K562 (cell line): ENCODE data around the gene EOLA1. TPM values are rescaled to one million over a fixed set of nuclear protein-coding genes. Genes with fewer than 3 reads are reported as not detected.

Source experiments
- ATAC-seq: fragments of 200-7000 bp; cut with Tn5 transposase; 3 replicates; pipeline ENCODE4 v1.9.1; 2020; ENCODE audit warnings: moderate library complexity
- BruUV-seq: library from RNA; stranded (reverse); fragments of 400-500 nt; replicated peaks from 2 replicates; lab custom pipeline; 2021; lab: Mats Ljungman, UMichigan
- CTCF ChIA-PET: fragments of 300-600 bp; formaldehyde crosslinking; extraction: SDS; loops from one replicate; lab custom pipeline; 2021; ENCODE audit warnings: low intra/inter-chr PET ratio; lab: Yijun Ruan, JAX
- POLR2A ChIA-PET: fragments of 300-600, 350-650 bp; sonication (Branson Sonifier 250); formaldehyde crosslinking; extraction: SDS; loops from one replicate; lab custom pipeline; 2021; ENCODE audit warnings: antibody characterized with exemption, inconsistent platforms; lab: Yijun Ruan, JAX
- DNase-seq, 4 experiments: peaks; one replicate each; pipeline versions ENCODE4 v3.0.0 to v3.0.0-alpha.2; 2011 to 2018; ENCODE audit warnings: low spot score in 3 of 4, mixed read lengths in 3 of 4; ENCODE audit errors: extremely low read depth in 1 of 4
- FAIRE-seq: peaks from 2 replicates; lab custom pipeline; 2011; peaks lifted over from hg19 to GRCh38; lab: Jason Lieb, UNC
- H2AFZ ChIP-seq: 2 replicates; pipeline ENCODE4 v1.6.0; 2011; ENCODE audit warnings: low read depth, low read length, control low read depth, inconsistent platforms
- H3K27ac ChIP-seq: fragments of 200-600 bp; 3 replicates; pipeline ENCODE4 v1.8.0; 2011; ENCODE audit warnings: low read depth, mild to moderate bottlenecking, control low read depth, inconsistent platforms, low read length, moderate library complexity, mixed read lengths; ENCODE audit errors: extremely low read depth
- H3K27me3 ChIP-seq, 2 experiments: fragments of 300-600 bp in 1 of 2; 2 replicates in 1 of 2; 3 replicates in 1 of 2; pipeline versions ENCODE4 v1.6.0 to v1.8.0; 2011; ENCODE audit warnings: inconsistent platforms in 2 of 2, low read length in 2 of 2, mild to moderate bottlenecking in 1 of 2, mixed read lengths in 1 of 2, moderate library complexity in 1 of 2; ENCODE audit not compliant: control insufficient read depth in 2 of 2, insufficient read depth in 2 of 2
- H3K36me3 ChIP-seq: fragments of 300-600 bp; 3 replicates; pipeline ENCODE4 v1.8.0; 2011; ENCODE audit warnings: mild to moderate bottlenecking, low read length, inconsistent platforms; ENCODE audit not compliant: control insufficient read depth, insufficient read depth
- H3K4me1 ChIP-seq, 2 experiments: fragments of 200-600 bp in 1 of 2; replicated peaks in 1 of 2; 2 replicates in 1 of 2; 3 replicates in 1 of 2; pipeline versions ENCODE4 v1.5.1 to v1.8.0; 2011; ENCODE audit warnings: inconsistent platforms in 2 of 2, low read length in 2 of 2, mild to moderate bottlenecking in 1 of 2, mixed read lengths in 1 of 2, moderate library complexity in 1 of 2; ENCODE audit not compliant: control insufficient read depth in 2 of 2, insufficient read depth in 2 of 2
- H3K4me2 ChIP-seq: 2 replicates; pipeline ENCODE4 v1.6.1; 2011; ENCODE audit warnings: low read length, control low read depth, inconsistent platforms, mixed read lengths; ENCODE audit not compliant: insufficient read depth
- H3K4me3 ChIP-seq: fragments of 200-600 bp; sonication (generic), shearing (Covaris generic); 2 replicates; pipeline ENCODE4 v1.5.1; 2016; ENCODE audit warnings: control low read depth, inconsistent platforms
- H3K79me2 ChIP-seq: fragments of 200-600 bp; 3 replicates; pipeline ENCODE4 v1.8.0; 2011; ENCODE audit warnings: low read length, inconsistent platforms; ENCODE audit not compliant: control insufficient read depth, insufficient read depth
- H3K9ac ChIP-seq, 2 experiments: 2 replicates each; pipeline versions ENCODE4 v1.6.0 to v1.6.1; 2011; ENCODE audit warnings: low read depth in 2 of 2, low read length in 2 of 2, control low read depth in 1 of 2, inconsistent platforms in 1 of 2, mild to moderate bottlenecking in 1 of 2, mixed read lengths in 1 of 2; ENCODE audit not compliant: insufficient read depth in 1 of 2
- H3K9me1 ChIP-seq: one replicate; pipeline ENCODE4 v1.6.0; 2011; ENCODE audit warnings: inconsistent platforms, mild to moderate bottlenecking, low read length, moderate library complexity; ENCODE audit not compliant: control insufficient read depth, insufficient read depth
- H3K9me3 ChIP-seq: replicated peaks from 2 replicates; pipeline ENCODE4 v1.5.1; 2011; ENCODE audit warnings: low read depth, low read length, inconsistent platforms; ENCODE audit not compliant: control insufficient read depth, insufficient read depth
- H4K20me1 ChIP-seq: replicated peaks from 2 replicates; pipeline ENCODE4 v1.6.1; 2011; ENCODE audit warnings: low read length, inconsistent platforms, mixed read lengths; ENCODE audit not compliant: control insufficient read depth, insufficient read depth
- JUNB ChIP-seq: fragments of 450-650 bp; formaldehyde crosslinking; conservative IDR thresholded peaks from 2 replicates; pipeline ENCODE4 v1.4.0; 2020; ENCODE audit warnings: mild to moderate bottlenecking
- NFE2 ChIP-seq: IDR thresholded peaks from 2 replicates; pipeline ENCODE4 v1.6.1; 2014; ENCODE audit warnings: antibody characterized with exemption, low read depth
- TAF15 ChIP-seq: fragments of 200-400 bp; formaldehyde crosslinking; IDR thresholded peaks from 2 replicates; pipeline ENCODE4 v1.6.1; 2017; ENCODE audit warnings: mild to moderate bottlenecking, low read depth, low read length, moderate library complexity
- ZNF239 ChIP-seq: fragments of 250-450 bp; sonication (Bioruptor Pico); IDR thresholded peaks from 2 replicates; pipeline ENCODE4 v1.4.0; 2020; ENCODE audit warnings: mild to moderate bottlenecking
- WGBS: fragments of 100-300 bp; shearing (Covaris generic); methylation state at CpG from one replicate; pipeline ENCODE4 v1.1.6; 2016; ENCODE audit warnings: low coverage, mixed read lengths; ENCODE audit not compliant: insufficient coverage; ENCODE audit errors: missing lambda C conversion rate; 5-methylcytosine and 5-hydroxymethylcytosine counted together
- in situ Hi-C: fragments of 300-500 bp; cut with MboI; formaldehyde crosslinking; loops from 4 replicates; pipeline ENCODE4 v1.15.0; 2018; ENCODE audit warnings: inconsistent platforms, mixed read lengths
- intact Hi-C: fragments of 100-400 bp; cut with micrococcal nuclease; formaldehyde crosslinking; loops from 2 replicates; pipeline ENCODE4 v1.14.2; 2022
- polyA plus RNA-seq, 8 experiments: library from polyadenylated mRNA; depleted of rRNA in 4 of 8; stranded (reverse) in 5 of 8; unstranded in 3 of 8; fragments of >200 nt; fragmentation: Nextera tagmentation in 2 of 8; fragmentation: Illumina TruSeq in 1 of 8; extraction: Ambion mirVana in 2 of 8; extraction: Trizol in 1 of 8; gene quantifications; 2 replicates each; pipeline versions ENCODE4 v1.2.1 to v1.2.3, GENCODE V29; 2011 to 2014; ENCODE audit warnings: inconsistent platforms in 1 of 8, missing spikeins in 1 of 8
- total RNA-seq, 7 experiments: library from RNA; depleted of rRNA in 6 of 7; stranded (reverse); fragments of >200 nt in 6 of 7; fragmentation: Illumina TruSeq in 2 of 7; extraction: Trizol in 2 of 7; gene quantifications; 2 replicates each; pipeline versions ENCODE4 v1.2.1 to v1.2.3, GENCODE V29; 2011 to 2021; ENCODE audit warnings: low replicate concordance in 1 of 7
- TF ChIP-seq, protein P1 (sequence below): fragments of 450-650 bp; formaldehyde crosslinking; IDR thresholded peaks from 2 replicates; pipeline ENCODE4 v1.4.0; 2022; ENCODE audit warnings: mild to moderate bottlenecking, moderate library complexity

Gene EOLA1
- total and polyA plus RNA-seq, 9 of the 15 experiments (the other 6 are each of a cell fraction or from before 2014, with no cell fraction given): 6.3 to 32.9 (median 18.2) TPM

DNA sequence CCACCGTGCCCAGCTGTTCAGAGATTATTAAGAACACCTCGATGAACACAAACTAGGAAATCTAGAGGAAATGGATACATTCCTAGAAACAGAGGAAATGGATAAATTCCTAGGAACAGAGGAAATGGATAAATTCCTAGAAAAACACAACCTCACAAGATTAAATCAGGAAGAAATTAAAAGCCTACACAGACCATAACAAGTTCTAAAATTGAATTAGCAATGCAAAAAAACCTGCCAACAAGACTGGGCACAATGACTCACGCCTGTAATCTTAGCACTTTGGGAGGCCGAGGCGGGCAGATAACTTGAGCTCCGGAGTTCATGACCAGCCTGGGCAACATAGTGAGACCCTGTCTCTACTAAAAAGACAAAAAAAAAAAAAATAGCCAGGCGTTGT lies 22.6 kb upstream of the EOLA1 start:
- TF ChIP-seq JUNB (CRISPR knock-in tag): no peak
- TF ChIP-seq, protein P1, sequence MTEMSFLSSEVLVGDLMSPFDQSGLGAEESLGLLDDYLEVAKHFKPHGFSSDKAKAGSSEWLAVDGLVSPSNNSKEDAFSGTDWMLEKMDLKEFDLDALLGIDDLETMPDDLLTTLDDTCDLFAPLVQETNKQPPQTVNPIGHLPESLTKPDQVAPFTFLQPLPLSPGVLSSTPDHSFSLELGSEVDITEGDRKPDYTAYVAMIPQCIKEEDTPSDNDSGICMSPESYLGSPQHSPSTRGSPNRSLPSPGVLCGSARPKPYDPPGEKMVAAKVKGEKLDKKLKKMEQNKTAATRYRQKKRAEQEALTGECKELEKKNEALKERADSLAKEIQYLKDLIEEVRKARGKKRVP (CRISPR knock-in tag): no peak
- TF ChIP-seq ZNF239 (CRISPR knock-in tag): no peak
- TF ChIP-seq NFE2: no peak
- no peak for TF ChIP-seq TAF15
- Histone ChIP-seq H2AFZ (no peak overlapping the region), H3K4me1 (peaks cover 3 to 21% of the 10 kb centered on the region in 2 experiments; a peak in 4 of 5 replicates), H3K9me3 (no peaks in the 10 kb centered on the region), H3K79me2 (no peaks in the 10 kb centered on the region), H3K9ac (no peak overlapping the region), H3K36me3 (no peaks in the 10 kb centered on the region), H3K9me1 (no peaks in the 10 kb centered on the region), H4K20me1 (no peaks in the 10 kb centered on the region), H3K27ac (no peak overlapping the region), H3K27me3 (no peaks in the 10 kb centered on the region), H3K4me3 (no peak overlapping the region), H3K4me2 (no peak overlapping the region)
- ATAC-seq: no peak
- in situ Hi-C loops: loop anchor here (10.0 to 25.0 kb wide), 2 partner anchors 57 to 119 kb away; partner anchors contain the start of gene TMEM185A
- CTCF ChIA-PET: no interaction called here
- POLR2A ChIA-PET: interaction anchor here (0.7 to 0.9 kb wide), 2 partner anchors 10 to 1576 kb away, joined by 3 read pairs; no protein-coding TSS in a partner anchor
- intact Hi-C loops: loop anchor here (10.0 kb wide), 1 partner anchor 127 kb away; no protein-coding TSS in a partner anchor
- BruUV-seq: no TSS peak
- no peak for FAIRE-seq
- no peak for DNase-seq
- 31% methylated on average over 6 of the region's 7 CpGs for WGBS
